Endodermal cell (in vitro differentiated cells): ENCODE data around the gene ANOS1. TPM values are rescaled to one million over a fixed set of nuclear protein-coding genes. Genes with fewer than 3 reads are reported as not detected.

Experiments
- DNase-seq: peaks from one replicate; pipeline ENCODE4 v3.0.0-alpha.2; 2017
- H3K27ac ChIP-seq: 2 replicates; pipeline ENCODE4 v1.5.1; 2013; ENCODE audit warnings: mild to moderate bottlenecking, low read depth, low read length, moderate library complexity
- H3K27me3 ChIP-seq: 2 replicates; pipeline ENCODE4 v1.6.1; 2013; ENCODE audit warnings: mild to moderate bottlenecking, low read length, moderate library complexity; ENCODE audit not compliant: insufficient read depth, control insufficient read depth, poor library complexity, severe bottlenecking
- H3K36me3 ChIP-seq: 2 replicates; pipeline ENCODE4 v1.7.0; 2013; ENCODE audit warnings: mild to moderate bottlenecking, low read length, moderate library complexity; ENCODE audit not compliant: control insufficient read depth, insufficient read depth
- H3K4me1 ChIP-seq: one replicate; pipeline ENCODE4 v1.7.0; 2013; ENCODE audit warnings: low read length; ENCODE audit not compliant: control insufficient read depth, insufficient read depth
- H3K4me3 ChIP-seq: 2 replicates; pipeline ENCODE4 v1.5.1; 2013; ENCODE audit warnings: mild to moderate bottlenecking, low read length, moderate library complexity
- H3K9ac ChIP-seq: 2 replicates; pipeline ENCODE4 v1.6.1; 2013; ENCODE audit warnings: mild to moderate bottlenecking, low read length, moderate library complexity; ENCODE audit not compliant: poor library complexity, severe bottlenecking; ENCODE audit errors: extremely low read depth
- H3K9me3 ChIP-seq: 2 replicates; pipeline ENCODE4 v1.6.1; 2013; ENCODE audit warnings: mild to moderate bottlenecking, low read length, moderate library complexity; ENCODE audit not compliant: control insufficient read depth
- H3K27ac Mint-ChIP-seq: 2 replicates; pipeline ENCODE4 v1.8.0; 2020; ENCODE audit warnings: mixed read lengths
- H3K27me3 Mint-ChIP-seq: 2 replicates; pipeline ENCODE4 v1.8.0; 2021; ENCODE audit warnings: mild to moderate bottlenecking, mixed read lengths; ENCODE audit not compliant: insufficient read depth
- H3K36me3 Mint-ChIP-seq: 2 replicates; pipeline ENCODE4 v1.8.0; 2020; ENCODE audit warnings: low read depth, mixed read lengths
- H3K4me1 Mint-ChIP-seq: 2 replicates; pipeline ENCODE4 v1.8.0; 2020; ENCODE audit warnings: mixed read lengths
- H3K4me3 Mint-ChIP-seq: 2 replicates; pipeline ENCODE4 v1.8.0; 2020; ENCODE audit warnings: mild to moderate bottlenecking, moderate library complexity, mixed read lengths
- H3K9me3 Mint-ChIP-seq: 2 replicates; pipeline ENCODE4 v1.8.0; 2020; ENCODE audit warnings: mild to moderate bottlenecking, mixed read lengths
- WGBS, 2 experiments: methylation state at CpG; one replicate each; pipeline versions ENCODE4 v1.1.5 to v1.1.7; 2013; ENCODE audit warnings: missing lambda C conversion rate in 2 of 2, mixed read lengths in 1 of 2; ENCODE audit not compliant: insufficient coverage in 1 of 2, insufficient read length in 1 of 2; 5-methylcytosine and 5-hydroxymethylcytosine counted together
- total RNA-seq, 2 donors: library from RNA; stranded (reverse); fragmentation: NEBNext Ultra II Directional in 1 of 2; extraction: Animal tissue kit (Norgen Biotek cat#: 25700) in 1 of 2; gene quantifications; 2 replicates in 1 of 2; 3 replicates in 1 of 2; pipeline ENCODE4 v1.2.1, GENCODE V29; 2021
- TF ChIP-seq, protein P1 (sequence below): fragments of 200-600 bp; sonication (generic); conservative IDR thresholded peaks from 2 replicates; pipeline ENCODE4 v1.5.0; 2021; ENCODE audit warnings: antibody characterized with exemption, mild to moderate bottlenecking

Gene ANOS1
- total RNA-seq, 2 donors from 2014 or later: 7.1 to 57.4 TPM

DNA sequence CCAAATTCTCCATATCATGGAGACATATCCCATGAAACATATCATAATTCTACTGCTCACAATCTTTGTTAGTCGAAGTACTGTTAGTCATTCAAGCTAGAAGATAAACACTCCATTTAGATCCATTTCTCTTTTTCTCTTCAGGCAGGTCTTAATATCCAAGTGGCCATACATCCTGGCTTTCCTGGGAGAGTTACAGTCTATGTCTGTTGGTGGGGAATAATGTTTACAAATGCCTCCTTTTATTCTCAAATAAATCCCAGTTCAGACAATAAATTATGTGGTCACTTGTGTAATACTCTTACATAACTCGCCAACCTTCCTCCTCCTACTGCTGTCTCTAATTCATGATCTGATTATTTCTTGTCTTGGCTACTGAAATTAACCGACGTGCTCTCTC, 185.2 kb downstream of the ANOS1 start:
- H3K4me1 ChIP-seq: no peaks in the 10 kb centered on the region
- WGBS, 2 experiments: 91 to 94% methylated on average over 3 to 4 of the region's 4 CpGs
- no peaks in the 10 kb centered on the region for H3K9me3 Mint-ChIP-seq
- peaks cover 15% of the 10 kb centered on the region for H3K36me3 Mint-ChIP-seq
- H3K27me3 ChIP-seq: no peaks in the 10 kb centered on the region
- H3K27ac ChIP-seq: no peak overlapping the region
- H3K36me3 ChIP-seq: peaks cover 8% of the 10 kb centered on the region
- no peaks in the 10 kb centered on the region for H3K9me3 ChIP-seq
- H3K4me3 Mint-ChIP-seq: no peak overlapping the region
- DNase-seq: no peak
- H3K9ac ChIP-seq: no peak overlapping the region
- H3K4me3 ChIP-seq: no peak overlapping the region
- H3K27ac Mint-ChIP-seq: no peak overlapping the region
- TF ChIP-seq, protein P1, sequence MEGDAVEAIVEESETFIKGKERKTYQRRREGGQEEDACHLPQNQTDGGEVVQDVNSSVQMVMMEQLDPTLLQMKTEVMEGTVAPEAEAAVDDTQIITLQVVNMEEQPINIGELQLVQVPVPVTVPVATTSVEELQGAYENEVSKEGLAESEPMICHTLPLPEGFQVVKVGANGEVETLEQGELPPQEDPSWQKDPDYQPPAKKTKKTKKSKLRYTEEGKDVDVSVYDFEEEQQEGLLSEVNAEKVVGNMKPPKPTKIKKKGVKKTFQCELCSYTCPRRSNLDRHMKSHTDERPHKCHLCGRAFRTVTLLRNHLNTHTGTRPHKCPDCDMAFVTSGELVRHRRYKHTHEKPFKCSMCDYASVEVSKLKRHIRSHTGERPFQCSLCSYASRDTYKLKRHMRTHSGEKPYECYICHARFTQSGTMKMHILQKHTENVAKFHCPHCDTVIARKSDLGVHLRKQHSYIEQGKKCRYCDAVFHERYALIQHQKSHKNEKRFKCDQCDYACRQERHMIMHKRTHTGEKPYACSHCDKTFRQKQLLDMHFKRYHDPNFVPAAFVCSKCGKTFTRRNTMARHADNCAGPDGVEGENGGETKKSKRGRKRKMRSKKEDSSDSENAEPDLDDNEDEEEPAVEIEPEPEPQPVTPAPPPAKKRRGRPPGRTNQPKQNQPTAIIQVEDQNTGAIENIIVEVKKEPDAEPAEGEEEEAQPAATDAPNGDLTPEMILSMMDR: no peak
- H3K4me1 Mint-ChIP-seq: no peaks in the 10 kb centered on the region
- no peaks in the 10 kb centered on the region for H3K27me3 Mint-ChIP-seq

DNA sequence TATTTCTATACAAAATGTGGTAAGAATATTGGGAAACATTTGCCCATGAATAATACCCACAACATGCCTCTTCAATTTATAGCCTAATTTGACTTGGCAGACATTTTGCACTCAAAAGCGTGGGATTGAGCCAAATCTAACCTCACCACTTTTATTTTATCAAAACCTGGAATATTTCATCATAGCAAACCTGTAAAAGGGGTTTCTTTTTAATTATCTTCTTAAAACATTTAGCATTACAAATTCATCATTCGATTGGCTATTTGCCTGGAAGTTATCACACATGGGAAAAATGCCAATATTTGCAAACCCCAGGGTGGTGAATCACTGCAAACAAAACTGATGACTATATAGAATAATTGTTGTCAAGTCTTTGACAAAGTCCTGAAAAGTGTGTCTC, 211.1 kb downstream of the ANOS1 start:
- no peak overlapping the region for H3K27ac ChIP-seq
- no peaks in the 10 kb centered on the region for H3K9me3 ChIP-seq
- H3K4me1 ChIP-seq: no peaks in the 10 kb centered on the region
- H3K36me3 ChIP-seq: no peaks in the 10 kb centered on the region
- no peak for DNase-seq
- H3K27me3 Mint-ChIP-seq: peaks cover 75% of the 10 kb centered on the region
- H3K4me1 Mint-ChIP-seq: peaks cover 24% of the 10 kb centered on the region
- no peaks in the 10 kb centered on the region for H3K36me3 Mint-ChIP-seq
- TF ChIP-seq, protein P1: no peak
- H3K9ac ChIP-seq: no peak overlapping the region
- no peak overlapping the region for H3K4me3 Mint-ChIP-seq
- H3K27me3 ChIP-seq: peaks cover 58% of the 10 kb centered on the region
- H3K4me3 ChIP-seq: no peak overlapping the region
- WGBS, 2 experiments: 80 to 85% methylated on average over 1 to 2 of the region's 2 CpGs
- H3K27ac Mint-ChIP-seq: no peak overlapping the region
- no peaks in the 10 kb centered on the region for H3K9me3 Mint-ChIP-seq

DNA sequence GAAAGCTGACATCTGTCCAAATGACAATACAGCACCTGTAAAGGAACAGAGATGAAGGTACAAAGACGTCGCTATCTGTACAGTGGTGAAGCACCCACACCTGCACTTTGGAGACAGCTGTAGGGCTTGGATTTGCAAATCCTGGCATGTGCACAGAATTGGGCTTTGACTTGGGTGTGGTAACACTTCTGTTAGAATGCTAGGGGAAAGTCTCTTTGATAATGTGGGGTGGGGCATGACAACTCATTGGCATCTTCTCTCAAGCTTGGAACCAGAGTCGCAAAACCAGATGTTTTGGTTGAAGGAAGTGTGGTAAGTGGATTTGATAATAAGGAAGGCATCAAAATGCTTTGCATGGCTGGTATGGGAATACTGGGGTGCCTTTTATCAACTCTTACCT, 211.8 kb downstream of the ANOS1 start:
- no peaks in the 10 kb centered on the region for H3K36me3 ChIP-seq
- no peak overlapping the region for H3K27ac ChIP-seq
- H3K4me3 ChIP-seq: no peak overlapping the region
- Mint-ChIP-seq H3K27me3 (peaks cover 78% of the 10 kb centered on the region), H3K36me3 (no peaks in the 10 kb centered on the region), H3K9me3 (no peaks in the 10 kb centered on the region), H3K27ac (no peak overlapping the region), H3K4me3 (no peak overlapping the region), H3K4me1 (peaks cover 24% of the 10 kb centered on the region)
- peaks cover 58% of the 10 kb centered on the region for H3K27me3 ChIP-seq
- no peaks in the 10 kb centered on the region for H3K9me3 ChIP-seq
- DNase-seq: no peak
- 88% methylated on average over 3 of the region's 3 CpGs; no CpG with 5 or more reads in 1 of the 2 experiments for WGBS, 2 experiments
- H3K4me1 ChIP-seq: no peaks in the 10 kb centered on the region
- no peak overlapping the region for H3K9ac ChIP-seq
- TF ChIP-seq, protein P1: no peak
